ENCODE results near the gene TPM1.

Gene TPM1

GRCh38 chr15:63043335-63044076 is 959 bp downstream of the TPM1 start:
- ATAC-seq = no peak

- ATAC-seq = no peak
Measured at GRCh38 chr15:63044077-63044644, 1.6 kb downstream of the TPM1 start.

GRCh38 chr15:63044645-63045464 is 2.3 kb downstream of the TPM1 start:
- no peak for ATAC-seq

GRCh38 chr15:63045465-63045840 is 2.9 kb downstream of the TPM1 start:
- ATAC-seq = no peak

GRCh38 chr15:63045879-63046278 is 3.3 kb downstream of the TPM1 start:
- ATAC-seq = no peak

- no peak for ATAC-seq
Measured at GRCh38 chr15:63046917-63047760, 4.6 kb downstream of the TPM1 start.

- no peak for ATAC-seq
Measured at GRCh38 chr15:63047792-63048114, 5.2 kb downstream of the TPM1 start.

- ATAC-seq = peak; percentile 89
Measured at GRCh38 chr15:63048115-63048775, 5.7 kb downstream of the TPM1 start.

- ATAC-seq = no peak
Measured at GRCh38 chr15:63048776-63049665, 6.5 kb downstream of the TPM1 start.

- no peak for ATAC-seq
Measured at GRCh38 chr15:63049783-63050371, 7.3 kb downstream of the TPM1 start.

GRCh38 chr15:63050731-63051155 is 8.2 kb downstream of the TPM1 start:
- no peak for ATAC-seq

GRCh38 chr15:63051156-63052066 is 8.9 kb downstream of the TPM1 start:
- ATAC-seq = no peak

- ATAC-seq = no peak
Measured at GRCh38 chr15:63052077-63052841, 9.7 kb downstream of the TPM1 start.

GRCh38 chr15:63052961-63053698 is 10.6 kb downstream of the TPM1 start:
- ATAC-seq = no peak

GRCh38 chr15:63054281-63054683 is 11.7 kb downstream of the TPM1 start:
- no peak for ATAC-seq

- ATAC-seq = no peak
Measured at GRCh38 chr15:63054985-63055384, 12.4 kb downstream of the TPM1 start.

- no peak for ATAC-seq
Measured at GRCh38 chr15:63056829-63057228, 14.3 kb downstream of the TPM1 start.
